NCI-H146 treated with DMSO at 0.1 percent for 48 hours (cell line): Measurements from ENCODE around the gene SPX.

Source experiments
- DNase-seq: peaks from one replicate; lab custom pipeline; 2025; ENCODE audit not compliant: unreplicated experiment; lab: John Stamatoyannopoulos, UW

SPX gene

GRCh38 chr12:21526053-21526452 is at the start of gene SPX:
SPX (plus strand) TSS chr12:21526296; CDS start chr12:21526473, 177 bp downstream.
- DNase-seq, result no peak

DNA sequence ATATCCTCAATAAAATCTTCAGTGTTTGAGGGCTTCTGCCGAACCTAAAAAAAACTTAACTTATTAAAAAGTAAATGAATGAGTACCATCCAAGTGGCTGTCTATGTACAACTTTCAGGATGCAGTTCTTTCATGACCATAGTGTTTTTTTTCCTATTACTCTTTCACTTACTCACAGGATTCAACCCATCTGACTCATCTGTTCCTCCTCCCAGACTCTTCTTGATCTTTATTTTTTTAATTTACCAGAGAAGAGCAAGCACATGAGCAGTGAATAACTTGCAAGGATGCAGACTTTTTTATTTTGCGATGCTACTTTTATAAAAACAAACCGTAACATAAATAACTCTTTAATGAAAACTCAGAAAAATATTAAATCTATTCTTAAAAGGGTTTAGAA is 49.1 kb upstream of the SPX start:
- no peak for DNase-seq

GRCh38 chr12:21478756-21479455 is 47.2 kb upstream of the SPX start:
- DNase-seq, result no peak

DNA sequence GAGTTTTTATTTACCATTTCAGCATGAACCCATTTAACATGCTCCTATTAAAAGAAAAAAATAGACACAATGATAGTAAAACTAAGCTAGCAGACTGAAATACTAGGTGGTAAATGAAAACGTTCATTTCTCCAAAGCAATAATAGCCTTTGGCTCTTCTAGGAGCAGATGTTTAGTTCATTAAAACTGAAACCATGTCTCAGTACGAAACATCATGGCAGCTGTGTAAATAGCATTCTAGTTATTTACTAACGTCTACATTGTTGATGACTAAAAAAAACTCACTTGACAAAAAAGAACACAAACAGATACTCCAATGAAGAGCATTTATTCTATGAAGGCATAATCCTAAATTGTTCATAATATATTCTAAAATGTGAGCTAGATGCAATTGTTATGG is 42.6 kb upstream of the SPX start:
- peak; percentile 79 for DNase-seq

DNA sequence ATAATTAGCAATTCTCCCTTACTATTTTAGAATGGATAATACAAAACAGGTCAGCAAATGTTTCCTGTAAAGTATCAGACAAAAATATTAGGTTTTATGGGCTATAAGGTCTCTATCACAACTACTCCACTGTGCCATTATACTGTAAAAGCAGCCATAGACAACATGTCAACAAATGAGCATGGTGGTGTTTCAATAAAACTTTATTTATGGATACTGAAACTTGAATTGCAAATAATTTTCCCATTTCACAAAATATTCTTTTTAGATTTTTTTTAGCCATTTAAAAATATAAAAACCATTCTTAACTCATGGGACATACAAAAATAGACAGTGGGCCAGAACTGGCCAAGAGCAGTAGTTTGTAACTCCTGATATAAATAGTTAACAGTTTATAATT is 40.1 kb upstream of the SPX start:
- DNase-seq, result no peak

- DNase-seq, result no peak
Measured at GRCh38 chr12:21499765-21500164, 26.3 kb upstream of the SPX start.

DNA sequence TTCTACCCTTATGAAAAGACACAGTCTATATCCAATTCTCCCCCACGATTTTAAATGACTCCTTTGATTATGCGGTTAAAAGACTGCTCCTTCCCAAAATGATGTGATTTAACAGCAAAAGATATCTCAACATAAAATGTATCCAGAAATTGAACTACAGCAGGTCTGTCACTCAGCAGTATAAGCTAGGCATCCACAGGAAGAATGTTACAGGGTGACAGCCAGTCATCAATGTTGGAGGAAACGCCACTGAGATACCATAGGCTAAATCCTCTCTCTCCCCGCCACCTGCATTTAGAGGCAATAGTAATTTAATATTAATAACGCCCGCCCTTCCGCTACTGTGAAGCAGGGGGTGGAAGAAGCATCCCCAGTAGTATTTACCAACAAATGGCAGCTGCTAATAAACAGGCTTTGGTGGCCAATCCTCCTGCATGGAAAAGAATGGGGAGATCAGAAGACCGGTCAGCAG is 25.3 kb upstream of the SPX start:
- peak; percentile 79 for DNase-seq

- peak; percentile 100 for DNase-seq
Measured at GRCh38 chr12:21501258-21502163, 24.6 kb upstream of the SPX start, which contains the start of the genes GOLT1B and RECQL. GOLT1B (plus strand) TSS chr12:21501789; CDS start chr12:21501924, 135 bp downstream. RECQL (minus strand) TSS chr12:21501635; CDS start chr12:21499570, 2,065 bp downstream.

- DNase-seq, result peak; percentile 68
Measured at GRCh38 chr12:21502164-21502496, 24.0 kb upstream of the SPX start.

GRCh38 chr12:21502872-21503271 is 23.2 kb upstream of the SPX start:
- DNase-seq, result no peak

DNA sequence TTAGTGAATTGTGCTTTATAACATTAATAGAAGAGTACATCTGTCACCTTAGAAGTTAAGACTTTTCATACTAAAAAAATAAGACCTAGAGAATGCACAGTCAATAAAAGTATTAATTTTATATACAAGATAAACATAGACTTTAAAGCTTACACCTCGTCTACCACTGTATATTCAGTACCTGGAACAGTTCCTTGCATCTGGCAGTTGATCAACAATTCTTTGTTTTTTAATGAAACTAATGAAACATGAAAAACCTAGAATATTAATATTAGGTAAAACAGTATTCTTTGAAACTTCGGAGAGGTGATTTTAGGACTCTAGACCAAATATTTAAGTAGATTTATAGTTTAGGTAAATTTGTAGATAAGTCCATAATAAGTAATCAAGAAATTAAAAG is 20.2 kb upstream of the SPX start:
- DNase-seq, result no peak

DNA sequence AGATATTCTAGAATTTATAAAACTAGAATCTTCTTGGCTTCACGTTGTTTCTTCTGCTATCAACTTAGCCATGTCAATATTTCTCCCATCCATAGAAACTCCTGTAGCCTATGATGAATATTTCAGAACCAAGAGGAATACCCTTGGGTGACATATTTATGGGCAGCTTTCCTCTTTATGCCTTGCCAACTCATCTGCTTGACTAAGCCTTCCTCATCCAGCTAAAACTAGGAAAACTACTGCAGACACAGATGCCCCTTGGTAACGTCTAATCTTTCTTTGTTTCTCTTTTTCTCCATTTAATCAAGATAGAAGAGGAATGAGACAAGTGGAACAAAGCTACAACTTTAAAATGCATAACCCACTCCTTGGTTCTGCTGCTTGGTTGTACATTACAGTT is 18.2 kb upstream of the SPX start:
- no peak for DNase-seq

- DNase-seq, result no peak
Measured at GRCh38 chr12:21509768-21510167, 16.3 kb upstream of the SPX start.

- no peak for DNase-seq
Measured at GRCh38 chr12:21516281-21516680, 9.8 kb upstream of the SPX start.

- no peak for DNase-seq
Measured at GRCh38 chr12:21518451-21518850, 7.6 kb upstream of the SPX start.

GRCh38 chr12:21521541-21521940 is 4.6 kb upstream of the SPX start:
- DNase-seq, result peak; percentile 70

- no peak for DNase-seq
Measured at GRCh38 chr12:21523148-21523547, 2.9 kb upstream of the SPX start.

- peak; percentile 81 for DNase-seq
Measured at GRCh38 chr12:21526721-21527345, 737 bp downstream of the SPX start.

DNA sequence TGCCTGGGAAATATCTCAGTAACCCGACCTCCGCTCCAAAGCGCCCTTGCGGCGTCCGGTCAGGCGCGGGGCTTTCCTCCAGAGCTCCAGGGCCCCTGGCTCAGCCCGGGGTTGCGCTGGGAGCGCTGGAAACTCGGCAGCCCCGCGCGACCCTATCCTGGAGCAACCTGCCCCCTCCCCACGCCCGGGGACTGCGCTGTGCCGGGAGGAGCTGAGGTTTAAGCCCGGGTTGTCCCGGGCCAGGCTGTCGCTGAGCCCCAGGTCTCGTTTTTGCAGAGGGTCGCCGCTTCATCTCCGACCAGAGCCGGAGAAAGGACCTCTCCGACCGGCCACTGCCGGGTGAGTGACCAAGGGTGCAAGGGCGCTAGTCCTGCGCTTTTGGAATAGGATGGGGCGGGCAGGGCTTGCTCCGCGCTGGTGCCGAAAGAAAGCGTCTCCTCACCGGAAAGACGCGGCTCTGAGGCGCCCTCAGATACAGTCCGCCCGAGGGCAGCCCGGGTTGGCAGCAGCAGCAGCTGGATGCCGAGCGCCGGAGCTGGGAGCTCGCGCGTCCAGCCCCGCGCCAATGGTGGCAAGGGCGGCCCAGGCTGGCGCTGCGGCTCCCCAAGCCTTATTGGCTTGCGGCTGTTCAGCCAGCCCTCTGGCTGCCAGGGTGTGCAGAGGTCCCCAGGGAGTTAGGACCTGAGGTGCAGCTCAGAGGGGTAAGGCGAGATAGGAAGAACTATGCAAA is 1.5 kb downstream of the SPX start:
- peak; percentile 74 for DNase-seq

- DNase-seq, result no peak
Measured at GRCh38 chr12:21528953-21529352, 2.9 kb downstream of the SPX start.

DNA sequence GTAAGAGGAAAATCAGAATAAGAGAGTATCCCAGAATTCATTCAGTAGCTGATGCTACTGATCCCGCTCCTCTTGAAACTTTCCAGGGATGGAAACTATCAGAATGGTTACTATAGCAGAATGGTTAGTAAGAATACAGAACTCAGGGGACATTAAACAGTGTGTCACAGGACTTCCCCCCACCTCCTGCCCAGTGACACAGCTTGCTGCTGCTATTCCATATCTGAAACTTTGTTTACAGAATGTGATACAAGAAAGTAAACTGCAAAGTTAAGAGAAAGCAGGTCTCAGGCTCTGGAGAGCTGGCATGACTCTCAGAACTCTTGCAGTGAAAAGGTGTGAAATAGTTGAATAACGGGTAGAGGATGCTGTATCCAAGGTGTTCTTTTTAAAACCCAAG is 3.4 kb downstream of the SPX start:
- DNase-seq, result no peak
